Inflammatory macrophage (primary cell): ENCODE measurements around the gene NTRK3.

Experiments
- DNase-seq, 2 donors: peaks; one replicate each; pipeline ENCODE4 v3.0.0-alpha.2; 2020 to 2022

Gene NTRK3

DNA sequence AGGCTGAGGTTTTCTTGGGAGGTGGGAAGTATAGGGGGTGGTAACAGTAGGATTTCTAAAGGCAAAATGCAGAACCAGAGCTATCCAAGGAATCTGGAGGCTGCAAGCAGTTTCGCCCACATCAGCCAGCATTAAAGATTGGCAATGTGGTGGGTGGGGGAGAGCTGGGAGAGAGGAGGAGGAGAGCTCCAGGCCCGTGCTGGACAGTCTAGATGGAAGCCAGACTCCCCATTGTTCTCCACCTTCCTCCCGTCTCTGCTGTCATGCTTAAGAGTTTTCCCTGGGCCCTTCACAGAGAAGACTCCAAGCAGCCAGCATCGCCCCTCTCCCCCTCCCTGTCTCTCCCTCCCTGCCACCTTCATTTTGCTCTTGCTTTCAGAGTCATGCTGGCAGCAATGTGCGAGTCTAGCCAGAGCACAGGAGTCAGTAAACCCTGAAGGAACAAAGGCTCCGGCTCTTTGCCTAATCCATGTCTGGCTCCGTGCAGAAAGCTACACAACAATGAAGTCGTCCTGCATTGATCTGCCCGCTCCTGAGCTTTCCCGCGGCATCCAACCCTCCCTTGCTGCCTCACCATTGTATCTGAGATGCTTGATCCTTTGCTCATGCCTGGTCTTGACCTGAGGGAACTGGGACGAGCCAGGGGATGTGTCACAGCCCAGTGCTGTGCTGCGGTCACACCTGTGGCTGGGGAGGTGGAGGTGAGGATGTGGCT, 282.9 kb downstream of the NTRK3 start:
- DNase-seq = no peak

DNA sequence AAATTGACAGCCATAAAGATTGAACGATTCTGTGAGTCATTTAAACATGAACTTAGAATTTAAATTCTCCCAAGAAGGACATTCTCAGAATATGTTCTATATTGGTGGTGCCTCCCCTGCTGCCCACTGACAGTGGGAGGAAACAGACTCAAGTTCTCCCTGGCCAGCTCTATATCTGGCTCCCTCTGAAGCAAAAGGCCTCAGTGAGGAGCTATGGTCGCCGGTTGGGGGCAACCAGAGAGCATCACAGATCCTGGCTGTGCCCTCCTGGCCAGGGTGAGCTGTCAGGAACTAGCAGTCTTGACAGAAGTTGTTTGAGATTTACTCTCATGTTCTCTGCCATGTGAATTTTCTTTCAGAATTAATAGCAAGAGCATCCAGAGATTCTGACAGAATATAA, 285.5 kb downstream of the NTRK3 start:
- DNase-seq = no peak

DNA sequence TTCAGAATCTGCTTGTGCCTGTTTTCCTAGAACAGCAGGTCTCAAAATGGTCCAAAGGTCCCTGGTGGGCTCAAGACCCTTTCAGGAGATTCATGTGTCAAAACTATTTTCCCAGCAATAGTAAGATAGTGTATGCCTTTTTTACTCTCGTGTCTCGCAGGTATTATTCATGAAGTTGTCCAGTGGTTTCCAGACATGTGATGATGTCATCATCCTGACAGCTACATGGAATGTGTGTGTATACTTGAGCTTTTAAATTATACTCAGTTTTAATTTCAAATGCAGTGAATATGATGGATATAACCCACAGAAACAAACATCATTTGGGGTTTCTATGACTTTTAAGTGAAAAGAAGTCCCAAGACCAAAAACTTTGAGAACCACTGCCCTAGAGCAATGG, 288.6 kb downstream of the NTRK3 start:
- no peak for DNase-seq

DNA sequence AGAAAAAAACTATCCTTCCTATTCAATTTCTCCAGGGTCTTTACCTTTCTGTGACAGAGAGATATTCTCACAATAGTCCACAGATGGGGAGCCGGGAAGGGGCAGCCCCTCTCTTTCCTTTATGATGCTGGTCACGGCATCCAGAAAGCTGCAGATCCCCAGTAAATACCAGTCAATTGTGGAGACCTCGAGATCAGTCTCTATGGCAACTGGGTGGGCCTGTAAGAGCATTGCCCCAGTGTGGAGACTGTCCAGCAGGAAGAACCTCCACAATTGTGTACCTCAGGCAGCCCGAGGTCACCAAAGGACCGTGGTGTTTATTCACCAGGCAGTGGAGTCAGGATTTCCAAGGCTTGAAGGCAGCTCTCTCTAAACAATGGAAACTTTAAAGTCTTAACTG, 291.2 kb downstream of the NTRK3 start:
- no peak for DNase-seq

DNA sequence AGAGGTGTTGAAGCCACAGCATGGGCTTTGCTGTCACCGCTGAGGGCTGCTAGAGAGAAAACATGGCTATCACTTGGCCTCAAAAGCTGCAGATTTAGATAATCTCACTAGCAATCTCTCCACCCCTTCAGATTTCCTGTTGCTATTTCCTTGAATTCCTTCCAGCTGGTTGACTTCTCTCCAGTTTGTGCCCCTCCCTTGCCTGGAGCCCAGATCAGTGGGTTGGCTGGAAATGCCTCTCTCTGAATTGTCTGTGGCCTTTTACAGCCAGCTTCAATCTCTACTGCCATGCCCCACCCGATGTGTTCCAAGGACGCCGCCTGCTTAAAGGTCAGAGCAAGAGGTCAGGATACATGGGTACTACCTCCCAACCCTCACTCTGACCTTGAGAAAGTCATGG, 294.1 kb downstream of the NTRK3 start:
- no peak for DNase-seq

DNA sequence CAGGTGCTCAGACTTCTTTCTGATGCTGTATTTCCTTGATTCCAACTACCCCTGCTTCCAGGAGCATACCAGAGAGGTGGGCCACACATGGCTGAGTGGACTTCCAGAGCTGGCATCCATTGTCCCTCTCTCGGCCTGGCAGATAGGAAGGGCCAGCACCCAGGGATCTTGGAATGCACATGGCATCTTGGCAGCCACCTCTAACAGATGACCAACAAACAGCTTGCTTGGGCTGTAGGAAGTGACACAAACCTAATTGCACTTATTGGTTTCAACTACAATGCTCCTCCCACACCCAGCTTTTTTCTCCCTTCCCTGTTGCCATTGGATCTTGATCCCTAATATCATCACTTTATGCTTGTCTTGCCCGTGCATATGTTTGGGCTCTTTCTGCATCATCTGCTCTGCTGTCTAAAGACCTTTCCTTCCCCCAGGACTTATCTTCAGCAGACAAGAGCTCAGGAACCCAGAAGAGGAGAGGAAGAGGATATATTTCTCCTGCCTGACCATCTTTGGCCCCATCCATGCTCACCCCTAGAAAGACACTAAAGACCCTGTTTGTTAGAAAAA, 294.6 kb downstream of the NTRK3 start:
- DNase-seq = no peak

DNA sequence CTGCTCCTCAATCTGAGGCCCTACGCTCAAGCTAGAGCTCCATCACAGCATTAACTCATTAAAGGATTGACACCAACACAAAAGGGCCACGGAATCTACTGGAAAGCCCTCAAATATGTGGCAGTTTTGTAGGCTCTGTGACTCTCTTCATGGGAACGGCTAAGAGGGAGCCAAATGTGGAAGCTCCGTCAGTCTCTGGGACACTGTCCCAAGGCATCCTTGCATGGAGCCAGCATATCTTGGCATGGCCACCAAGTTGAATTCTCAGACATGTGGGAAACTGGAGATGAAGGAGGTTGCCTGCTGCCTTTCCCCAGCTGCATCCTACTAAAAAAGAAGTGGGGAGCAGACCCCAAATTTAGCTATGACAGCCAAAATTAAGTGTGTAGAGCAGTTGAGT, 296.9 kb downstream of the NTRK3 start:
- no peak for DNase-seq

DNA sequence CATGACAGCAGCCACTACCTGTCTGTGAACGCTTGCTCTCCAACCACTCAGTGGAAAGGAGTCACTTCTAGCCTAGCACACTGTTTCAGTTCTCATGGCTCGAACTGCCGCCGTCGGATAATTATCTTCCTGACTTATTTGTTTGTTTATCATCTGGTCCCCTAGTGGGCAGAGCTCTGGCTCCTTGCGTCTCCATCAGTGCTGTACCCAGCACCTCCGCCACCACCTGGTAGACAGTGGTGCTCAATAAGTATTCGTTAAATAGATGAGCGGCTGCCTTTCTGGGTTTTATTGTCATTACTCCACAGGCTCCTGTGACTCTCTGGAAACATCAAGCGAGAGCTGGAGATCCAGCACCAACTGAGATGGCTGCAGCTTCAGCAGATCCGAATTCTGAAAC, 297.5 kb downstream of the NTRK3 start:
- peak in 1 of 2 donors; percentile 9 for DNase-seq

DNA sequence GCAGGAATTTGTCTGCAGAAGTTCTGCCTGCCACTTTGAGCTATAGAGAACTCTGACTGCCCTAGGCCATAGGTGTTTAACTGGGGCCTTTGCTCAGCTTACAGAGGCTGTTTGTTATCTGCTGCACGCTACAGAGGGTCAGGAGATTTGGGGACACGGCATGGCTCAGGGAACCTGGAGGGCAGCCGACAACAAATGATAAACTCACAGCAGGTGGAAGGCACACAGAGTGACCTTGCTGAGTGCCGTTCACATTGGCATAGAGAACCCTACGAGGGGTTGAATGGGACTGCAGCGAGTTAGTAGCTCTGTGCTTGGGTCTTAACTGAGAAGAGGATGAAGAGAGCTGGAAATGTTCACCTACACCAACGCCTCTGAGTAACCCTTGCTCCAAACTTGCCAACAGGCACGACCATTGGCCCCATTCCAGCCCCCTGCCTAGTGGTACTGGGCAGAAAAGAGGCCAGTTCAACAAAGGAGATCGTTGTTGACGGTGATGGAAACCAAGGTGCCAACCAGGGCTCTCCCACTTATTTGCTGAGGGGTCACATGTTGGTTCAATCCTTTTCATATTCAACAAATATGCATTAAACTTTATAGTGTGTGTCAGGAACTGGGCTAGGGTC, 301.1 kb downstream of the NTRK3 start:
- DNase-seq = no peak

DNA sequence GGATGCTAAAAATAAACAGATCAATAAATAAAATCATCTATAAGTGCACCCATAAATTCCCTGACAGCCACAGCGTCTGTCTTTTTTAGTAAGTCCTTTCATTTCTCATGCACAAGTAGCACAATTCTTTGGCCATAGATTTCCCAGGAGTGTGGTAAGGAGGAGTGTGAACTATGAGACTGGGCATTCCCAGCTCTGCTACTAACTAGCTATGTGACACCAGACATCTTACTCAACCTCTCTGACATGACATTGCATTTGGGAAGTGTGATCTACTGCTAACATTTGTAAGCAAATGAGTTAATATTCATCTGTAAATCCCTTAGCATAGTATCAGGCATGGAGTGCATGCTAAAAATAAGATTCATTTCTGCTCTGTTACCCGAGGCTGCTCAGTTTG, 301.7 kb downstream of the NTRK3 start:
- peak in 1 of 2 donors; percentile 5 for DNase-seq

DNA sequence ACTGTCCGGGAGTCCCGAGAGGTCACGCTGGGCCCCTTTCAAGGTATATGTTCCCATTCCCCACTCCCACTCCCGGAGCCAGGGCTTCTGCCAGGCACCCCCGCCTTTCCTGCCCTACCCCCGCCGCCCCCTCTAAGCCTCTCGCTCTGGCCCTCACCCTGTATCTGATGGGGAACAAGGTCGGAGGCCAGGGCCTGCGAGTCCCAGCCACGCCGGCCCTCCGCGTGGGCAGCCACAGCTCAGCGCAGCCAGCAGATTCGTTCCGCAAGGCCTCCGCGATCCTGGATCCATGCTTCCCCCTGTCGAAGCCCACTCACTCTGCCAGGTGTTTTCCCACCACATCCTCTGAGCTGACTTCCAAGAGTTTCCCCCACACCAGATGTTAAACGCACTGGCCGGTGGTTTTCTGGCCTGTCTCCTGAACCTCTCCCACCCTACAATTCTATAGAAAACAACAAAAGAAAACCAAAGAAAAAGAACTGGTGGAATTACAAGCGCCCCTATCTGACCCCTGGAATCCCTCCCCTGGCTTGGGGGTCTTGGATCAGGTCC, 303.7 kb downstream of the NTRK3 start:
- DNase-seq = no peak

DNA sequence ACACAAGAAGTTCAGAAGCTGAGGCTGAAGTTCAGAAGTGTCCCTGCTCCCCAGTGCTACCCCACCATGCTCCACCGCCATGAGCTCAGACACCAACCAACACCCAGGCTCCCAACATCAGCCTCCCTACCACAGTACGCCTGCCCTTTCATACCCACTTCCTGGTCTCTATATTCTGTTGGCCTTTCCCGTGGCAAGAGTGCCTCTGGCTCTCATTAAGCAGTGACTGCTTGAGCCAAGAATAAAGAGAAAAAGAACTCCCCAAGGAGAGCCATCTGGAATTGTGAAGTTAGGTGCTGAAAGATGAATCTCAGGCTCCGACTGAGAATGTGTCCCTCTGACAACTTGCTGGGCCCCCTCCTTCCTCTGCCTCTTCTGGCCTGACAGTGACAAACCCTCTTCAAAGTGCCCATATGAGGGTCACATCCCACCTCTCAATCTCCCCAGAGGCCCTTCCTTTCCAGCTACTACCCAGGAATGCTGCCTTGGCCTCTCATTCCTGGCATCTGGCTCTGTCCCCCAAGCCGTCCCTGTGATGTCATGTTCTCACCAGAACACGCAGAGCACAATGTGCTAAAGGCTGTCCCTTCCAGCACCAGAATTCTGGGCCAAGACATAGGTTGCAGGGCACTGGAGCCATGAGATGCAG, 306.8 kb downstream of the NTRK3 start:
- DNase-seq = no peak

DNA sequence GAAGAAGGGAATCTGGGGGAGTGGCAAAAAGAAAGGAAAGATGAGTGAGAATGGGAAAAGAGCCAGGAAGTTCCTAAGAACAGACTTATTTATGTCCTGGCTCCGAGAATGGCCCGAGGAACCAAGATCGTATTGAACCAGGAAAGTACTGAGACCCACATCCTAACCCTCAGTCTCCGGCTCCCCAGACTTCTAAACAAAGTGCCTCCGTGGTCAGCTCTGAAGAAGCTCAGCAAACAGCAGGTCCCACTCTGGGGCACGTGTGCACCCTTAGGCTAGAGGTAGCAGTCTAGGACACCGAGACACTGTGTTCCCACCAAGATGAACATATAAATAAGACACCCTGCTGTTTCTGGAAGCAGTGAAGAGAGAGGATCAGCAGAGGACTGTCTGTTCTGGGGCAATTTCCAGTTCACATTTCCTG, 307.4 kb downstream of the NTRK3 start:
- DNase-seq = no peak

DNA sequence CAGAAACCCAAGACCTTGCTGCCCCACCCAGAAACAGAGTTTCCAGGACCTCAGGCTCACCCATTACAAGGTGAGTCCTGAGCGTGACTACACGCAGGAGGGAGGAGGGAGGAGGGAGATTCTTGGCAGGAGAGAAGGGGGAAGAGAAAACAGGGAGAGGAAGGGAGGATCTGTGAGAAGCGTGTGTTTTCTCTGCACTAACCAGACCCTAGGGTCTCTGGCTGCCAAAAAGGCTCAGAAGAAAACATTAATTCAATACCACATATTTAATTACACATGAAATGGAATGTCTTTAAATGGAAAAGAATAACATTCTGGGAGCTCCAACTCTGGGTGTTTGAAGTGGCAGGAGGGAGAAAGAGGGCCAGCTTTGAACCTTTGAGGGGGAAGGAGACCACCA, 309.0 kb downstream of the NTRK3 start:
- no peak for DNase-seq

DNA sequence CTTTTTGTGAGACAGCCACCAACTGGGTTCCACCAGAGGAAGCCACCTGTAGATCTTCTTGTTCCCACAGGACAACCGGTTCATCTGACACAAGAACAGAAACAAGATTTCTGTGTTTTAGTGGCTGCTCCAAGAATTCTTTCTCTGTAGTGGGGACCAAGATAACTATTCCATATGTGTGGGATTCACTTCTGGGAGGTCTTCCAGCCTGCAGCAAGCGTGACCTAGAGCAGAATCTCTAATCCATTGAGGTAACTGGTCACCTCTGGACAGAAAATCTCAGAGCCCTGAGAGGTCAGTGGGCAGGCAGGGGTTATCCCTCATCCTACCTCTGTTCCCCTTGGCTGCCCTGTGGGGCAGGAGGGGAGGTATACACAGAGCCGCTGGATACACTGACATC, 311.3 kb downstream of the NTRK3 start:
- no peak for DNase-seq

DNA sequence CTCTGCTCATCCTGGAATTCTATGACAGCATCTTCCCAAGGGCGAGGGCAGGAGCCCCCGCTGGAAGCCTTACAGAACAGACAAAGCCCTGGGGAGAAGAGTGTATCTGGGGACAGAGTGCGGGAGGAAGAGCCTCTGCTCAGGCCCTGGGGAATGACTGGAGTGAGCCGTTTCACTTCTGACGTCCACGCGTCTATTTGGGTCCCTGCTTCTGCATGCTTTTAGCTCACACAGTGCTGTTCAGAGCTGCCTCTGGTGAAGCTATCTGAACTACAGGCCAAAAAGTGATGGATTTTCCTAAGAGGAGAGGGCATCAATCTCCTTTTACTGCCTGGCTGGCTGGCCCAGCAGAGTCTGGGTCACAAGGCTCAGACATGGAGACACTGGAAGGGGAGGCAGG, 311.8 kb downstream of the NTRK3 start:
- DNase-seq = no peak

DNA sequence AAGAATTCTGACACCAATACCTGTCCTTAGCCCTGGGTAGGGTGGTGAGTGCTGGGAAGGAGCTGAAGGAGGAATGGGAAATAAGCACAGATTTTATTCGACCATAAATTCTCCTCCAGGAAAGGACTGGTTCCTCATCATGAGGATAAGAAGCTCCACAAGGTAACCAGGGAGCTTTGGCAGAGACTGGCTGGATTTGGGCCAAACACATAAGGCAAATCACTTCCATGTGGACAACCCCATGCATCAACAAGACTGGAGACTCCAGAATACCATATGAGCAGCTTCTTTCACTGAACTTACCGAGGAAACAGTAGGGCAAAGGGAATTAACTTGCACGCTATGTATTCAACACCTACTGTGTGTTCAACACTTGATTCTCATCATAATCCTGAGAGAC, 312.5 kb downstream of the NTRK3 start:
- DNase-seq = no peak

DNA sequence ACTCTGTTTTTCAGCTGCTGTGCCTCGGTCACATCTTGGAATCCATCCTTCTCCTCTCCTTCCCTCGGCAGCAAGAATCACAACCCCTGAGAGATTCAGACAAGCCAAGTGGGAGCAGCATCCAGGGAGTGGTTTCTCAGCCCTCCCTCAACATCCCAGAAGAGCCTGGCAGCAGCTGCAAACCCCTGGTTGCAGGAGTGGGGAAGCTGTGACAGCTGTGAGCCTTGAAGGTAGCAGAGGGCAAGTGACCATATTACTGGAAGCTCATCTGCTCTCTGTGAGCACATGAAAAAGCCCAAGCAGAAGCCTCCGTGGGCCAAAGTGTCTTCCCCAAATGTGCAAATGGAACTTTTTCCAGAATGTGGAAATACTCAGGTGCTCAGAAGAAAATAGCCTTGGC, 312.9 kb downstream of the NTRK3 start:
- no peak for DNase-seq

DNA sequence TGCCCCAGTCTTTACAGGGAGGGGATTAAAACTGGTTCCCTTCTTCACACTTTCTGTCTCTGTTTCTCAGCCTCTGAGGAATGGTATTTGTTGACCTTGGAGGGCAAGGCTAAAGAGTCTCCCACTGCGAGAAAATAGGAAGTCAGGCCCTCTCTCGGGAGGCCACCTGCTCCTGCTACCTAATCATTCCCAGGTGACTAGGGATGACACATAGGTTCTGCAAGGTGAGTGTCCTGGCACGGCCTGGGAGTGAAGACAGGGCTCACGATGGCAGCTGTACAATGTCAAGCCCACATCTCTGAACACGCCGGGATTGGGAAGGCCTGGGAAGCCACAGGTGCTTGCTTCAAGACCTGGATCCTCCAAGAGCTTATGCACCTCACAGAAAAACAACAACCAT, 314.2 kb downstream of the NTRK3 start:
- DNase-seq = no peak

DNA sequence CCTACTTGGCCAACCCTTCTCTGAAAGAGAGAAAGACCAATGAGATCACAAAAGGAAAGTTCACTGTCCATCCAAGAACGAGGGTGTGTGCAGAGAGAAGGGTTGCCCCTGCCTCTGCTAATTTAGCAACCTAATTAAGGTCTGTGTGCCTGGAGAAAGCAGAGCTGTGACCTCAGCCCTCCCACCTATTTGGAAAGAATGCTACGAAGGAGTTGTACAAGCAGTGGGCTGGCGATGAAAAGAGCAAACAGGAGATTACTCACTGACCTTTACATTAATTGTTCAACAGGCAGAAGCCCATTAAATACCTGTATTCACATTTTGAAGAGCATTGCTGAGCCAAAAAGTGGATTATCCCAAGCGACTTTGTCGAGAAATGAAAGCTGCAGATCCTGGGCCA, 314.9 kb downstream of the NTRK3 start:
- no peak for DNase-seq

DNA sequence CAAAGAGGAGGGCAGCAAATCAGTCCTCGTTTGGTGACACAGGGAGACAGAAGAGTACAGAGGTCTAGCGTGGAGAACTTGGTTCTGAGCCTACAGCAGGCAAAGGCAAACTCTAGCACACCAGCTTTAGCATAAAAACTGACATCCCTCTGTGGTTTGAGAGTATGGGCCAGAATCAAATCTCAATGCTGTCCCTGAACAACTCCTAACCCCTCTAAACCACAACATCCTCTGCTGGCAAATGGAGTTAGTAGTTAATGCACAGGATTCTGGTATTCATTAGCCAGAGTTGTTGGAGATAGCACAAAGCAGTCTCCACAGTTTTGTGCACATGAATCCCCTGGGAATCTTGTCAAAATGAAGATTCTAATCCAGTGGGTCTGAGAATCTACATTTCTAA, 315.8 kb downstream of the NTRK3 start:
- no peak for DNase-seq

DNA sequence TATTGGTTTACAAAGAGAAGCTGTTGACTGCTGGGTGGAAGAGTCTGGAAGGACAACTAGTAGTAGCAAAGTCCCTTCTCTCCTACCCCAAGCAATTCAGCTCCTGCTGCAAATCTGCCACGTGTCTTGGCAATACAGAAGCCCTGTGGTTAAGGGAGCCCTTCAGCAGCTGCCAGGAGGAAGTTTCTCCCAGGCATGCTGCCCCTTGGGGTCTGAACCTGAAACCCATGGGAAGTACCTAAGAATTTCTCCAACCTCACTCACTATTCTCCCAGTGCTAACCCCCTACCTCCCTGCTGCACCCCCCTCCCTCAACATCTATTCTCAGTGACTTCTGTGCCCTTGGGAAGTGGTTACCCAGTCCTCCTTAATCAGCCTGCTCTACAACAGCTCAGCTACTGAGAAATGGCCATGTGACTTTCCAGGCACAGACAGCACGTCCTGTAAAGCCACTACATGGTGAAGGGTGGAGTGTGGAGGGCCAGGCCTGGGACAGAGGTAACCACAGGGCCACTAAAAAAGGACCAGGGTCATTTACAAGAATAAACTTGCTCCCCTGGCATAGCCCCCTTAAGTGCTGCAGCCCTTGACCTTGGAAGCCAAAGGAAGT, 316.6 kb downstream of the NTRK3 start:
- peak in 1 of 2 donors; percentile 3 for DNase-seq

DNA sequence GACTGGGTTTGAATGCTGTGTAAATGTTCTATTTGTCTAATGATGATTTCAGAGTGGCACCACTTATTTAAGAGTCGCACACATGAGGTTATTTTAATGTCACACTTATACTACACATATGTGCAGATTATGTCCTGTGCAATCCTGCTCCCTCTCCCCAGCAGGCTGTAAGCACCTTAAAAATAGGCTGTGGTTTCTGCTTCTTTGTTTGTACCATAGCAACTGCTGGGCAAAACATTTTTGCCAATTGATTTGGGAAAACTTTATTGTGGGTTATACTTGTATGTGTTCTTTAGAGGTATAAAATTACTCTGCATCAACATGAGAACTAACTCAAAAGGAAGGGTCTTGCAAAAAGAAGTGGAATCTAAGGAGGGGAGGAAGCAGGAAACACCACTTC, 318.5 kb downstream of the NTRK3 start:
- DNase-seq = no peak
